Astrocyte (in vitro differentiated cells and primary cell): Measurements from ENCODE around the gene TMEM154.

Source experiments
- CTCF ChIP-seq: IDR thresholded peaks from 2 replicates; pipeline ENCODE4 v1.5.1; 2011; ENCODE audit warnings: low read depth, mild to moderate bottlenecking, inconsistent platforms, low read length, moderate library complexity; ENCODE audit not compliant: insufficient read depth
- EZH2 ChIP-seq: IDR thresholded peaks from 2 replicates; pipeline ENCODE4 v1.6.1; 2012; ENCODE audit warnings: mild to moderate bottlenecking, low read length, inconsistent platforms; ENCODE audit not compliant: insufficient read depth

GRCh38 chr4:152585023-152585441 is 94.8 kb downstream of the TMEM154 start:
- TF ChIP-seq CTCF, result no peak
- no peak for TF ChIP-seq EZH2
